Vagina (tissue), 2 donors: ENCODE measurements around the gene HTRA2.

ENCODE experiments used
- CTCF ChIP-seq, 3 experiments: fragments of 450-650 bp in 2 of 3; fragments of 200-600 bp in 1 of 3; sonication (generic) in 1 of 3; IDR thresholded peaks; one replicate each; pipeline ENCODE4 v1.5.1; 2017 to 2019; ENCODE audit warnings: antibody characterized with exemption in 3 of 3, mild to moderate bottlenecking in 2 of 3, moderate library complexity in 2 of 3
- POLR2A ChIP-seq, 2 donors: fragments of 450-650 bp; IDR thresholded peaks; one replicate each; pipeline ENCODE4 v1.6.1; 2017; ENCODE audit warnings: antibody characterized with exemption in 2 of 2, mild to moderate bottlenecking in 2 of 2, moderate library complexity in 2 of 2

GRCh38 chr2:74566076-74566753 is 36.5 kb downstream of the HTRA2 start:
- TF ChIP-seq CTCF (IDR thresholded peaks at IDR 0.05) (no peak), POLR2A (IDR thresholded peaks at IDR 0.05) (no peak)
